Ishikawa (cell line): ENCODE data around the gene RAB27B.

Source experiments
- CEBPB ChIP-seq: IDR thresholded peaks from 2 replicates; pipeline ENCODE4 v1.6.1; 2012
- CREB1 ChIP-seq: IDR thresholded peaks from 2 replicates; pipeline ENCODE4 v1.6.1; 2012; ENCODE audit warnings: low read depth
- EGR1 ChIP-seq: IDR thresholded peaks from 2 replicates; pipeline ENCODE4 v1.6.1; 2012
- EP300 ChIP-seq: IDR thresholded peaks from 2 replicates; pipeline ENCODE4 v1.6.1; 2012; ENCODE audit warnings: borderline replicate concordance
- FOXM1 ChIP-seq: IDR thresholded peaks from 2 replicates; pipeline ENCODE4 v1.6.1; 2012; ENCODE audit warnings: low read depth, borderline replicate concordance
- RAD21 ChIP-seq: IDR thresholded peaks from 2 replicates; pipeline ENCODE4 v1.6.1; 2012; ENCODE audit warnings: low read depth
- TAF1 ChIP-seq: IDR thresholded peaks from 2 replicates; pipeline ENCODE4 v1.6.1; 2012; ENCODE audit warnings: low read depth, mild to moderate bottlenecking
- TCF12 ChIP-seq: IDR thresholded peaks from 2 replicates; pipeline ENCODE4 v1.6.1; 2012; ENCODE audit warnings: low read depth
- TEAD4 ChIP-seq: IDR thresholded peaks from 2 replicates; pipeline ENCODE4 v1.6.1; 2012
- USF1 ChIP-seq: IDR thresholded peaks from 2 replicates; pipeline ENCODE4 v1.6.1; 2012
- YY1 ChIP-seq: IDR thresholded peaks from 2 replicates; pipeline ENCODE4 v1.6.1; 2012; ENCODE audit warnings: low read depth
- ZBTB7A ChIP-seq: IDR thresholded peaks from 2 replicates; pipeline ENCODE4 v1.6.1; 2012; ENCODE audit warnings: low read depth
- TF ChIP-seq, protein P1 (sequence below): IDR thresholded peaks from 2 replicates; pipeline ENCODE4 v1.6.1; 2012; ENCODE audit warnings: low read depth, mild to moderate bottlenecking
- TF ChIP-seq, protein P2 (sequence below): IDR thresholded peaks from 2 replicates; pipeline ENCODE4 v1.6.1; 2012

- TF ChIP-seq EP300: no peak
- TF ChIP-seq TCF12: no peak
- TF ChIP-seq, protein P1, sequence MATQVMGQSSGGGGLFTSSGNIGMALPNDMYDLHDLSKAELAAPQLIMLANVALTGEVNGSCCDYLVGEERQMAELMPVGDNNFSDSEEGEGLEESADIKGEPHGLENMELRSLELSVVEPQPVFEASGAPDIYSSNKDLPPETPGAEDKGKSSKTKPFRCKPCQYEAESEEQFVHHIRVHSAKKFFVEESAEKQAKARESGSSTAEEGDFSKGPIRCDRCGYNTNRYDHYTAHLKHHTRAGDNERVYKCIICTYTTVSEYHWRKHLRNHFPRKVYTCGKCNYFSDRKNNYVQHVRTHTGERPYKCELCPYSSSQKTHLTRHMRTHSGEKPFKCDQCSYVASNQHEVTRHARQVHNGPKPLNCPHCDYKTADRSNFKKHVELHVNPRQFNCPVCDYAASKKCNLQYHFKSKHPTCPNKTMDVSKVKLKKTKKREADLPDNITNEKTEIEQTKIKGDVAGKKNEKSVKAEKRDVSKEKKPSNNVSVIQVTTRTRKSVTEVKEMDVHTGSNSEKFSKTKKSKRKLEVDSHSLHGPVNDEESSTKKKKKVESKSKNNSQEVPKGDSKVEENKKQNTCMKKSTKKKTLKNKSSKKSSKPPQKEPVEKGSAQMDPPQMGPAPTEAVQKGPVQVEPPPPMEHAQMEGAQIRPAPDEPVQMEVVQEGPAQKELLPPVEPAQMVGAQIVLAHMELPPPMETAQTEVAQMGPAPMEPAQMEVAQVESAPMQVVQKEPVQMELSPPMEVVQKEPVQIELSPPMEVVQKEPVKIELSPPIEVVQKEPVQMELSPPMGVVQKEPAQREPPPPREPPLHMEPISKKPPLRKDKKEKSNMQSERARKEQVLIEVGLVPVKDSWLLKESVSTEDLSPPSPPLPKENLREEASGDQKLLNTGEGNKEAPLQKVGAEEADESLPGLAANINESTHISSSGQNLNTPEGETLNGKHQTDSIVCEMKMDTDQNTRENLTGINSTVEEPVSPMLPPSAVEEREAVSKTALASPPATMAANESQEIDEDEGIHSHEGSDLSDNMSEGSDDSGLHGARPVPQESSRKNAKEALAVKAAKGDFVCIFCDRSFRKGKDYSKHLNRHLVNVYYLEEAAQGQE: no peak
- TF ChIP-seq YY1: no peak
- no peak for TF ChIP-seq ZBTB7A
- no peak for TF ChIP-seq TAF1
- TF ChIP-seq FOXM1: no peak
- no peak for TF ChIP-seq TEAD4
- TF ChIP-seq, protein P2, sequence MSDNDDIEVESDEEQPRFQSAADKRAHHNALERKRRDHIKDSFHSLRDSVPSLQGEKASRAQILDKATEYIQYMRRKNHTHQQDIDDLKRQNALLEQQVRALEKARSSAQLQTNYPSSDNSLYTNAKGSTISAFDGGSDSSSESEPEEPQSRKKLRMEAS: no peak
- no peak for TF ChIP-seq CREB1
- TF ChIP-seq USF1: no peak
- no peak for TF ChIP-seq CEBPB
- TF ChIP-seq RAD21: no peak
- no peak for TF ChIP-seq EGR1
These were observed 41.2 kb upstream of the RAB27B start for GRCh38 chr18:54787121-54787520.
